DOHH2 (cell line): ENCODE data around the gene RER1.

ENCODE experiments used
- CTCF ChIP-seq: fragments of 200-600 bp; sonication (generic); IDR thresholded peaks from one replicate; pipeline ENCODE4 v1.5.1; 2014; ENCODE audit warnings: antibody characterized with exemption, mild to moderate bottlenecking, low read depth, low read length; ENCODE audit not compliant: poor library complexity, severe bottlenecking
- EZH2phosphoT487 ChIP-seq: fragments of 200-600 bp; sonication (generic); IDR thresholded peaks from 2 replicates; pipeline ENCODE4 v1.6.1; 2017; ENCODE audit warnings: borderline replicate concordance, mild to moderate bottlenecking, antibody characterized with exemption, low read length, moderate library complexity, mixed read lengths

GRCh38 chr1:2443277-2444137 lies 51.9 kb downstream of the RER1 start:
- no peak for TF ChIP-seq CTCF
- no peak for TF ChIP-seq EZH2phosphoT487
